ENCODE measurements around the gene APCDD1. TPM values are rescaled to one million over a fixed set of nuclear protein-coding genes. Genes with fewer than 3 reads are reported as not detected.

APCDD1 gene
- total RNA-seq, 4 donors from 2014 or later, result 34.7 to 196 (median 41.3) TPM

- H3K4me3 ChIP-seq, result no peak overlapping the region
Measured at GRCh38 chr18:10449396-10449795, 5.0 kb upstream of the APCDD1 start.

GRCh38 chr18:10450986-10451385, 3.4 kb upstream of the APCDD1 start:
- H3K27ac ChIP-seq, result no peak overlapping the region
- no peak for ATAC-seq

More at GRCh38 chr18:10449396-10449795, 5.0 kb upstream of the APCDD1 start:
- H3K9me3 ChIP-seq, result no peaks in the 10 kb centered on the region
- TF ChIP-seq EP300 (IDR thresholded peaks at IDR 0.05), result no peak
- no peak for TF ChIP-seq POLR2A (IDR thresholded peaks at IDR 0.05)
- no peak for TF ChIP-seq POLR2AphosphoS5 (IDR thresholded peaks at IDR 0.05)
- no peak for TF ChIP-seq CTCF (IDR thresholded peaks at IDR 0.05)
- WGBS, 2 donors (ENCODE audit: low coverage in 1 of 2), result 13 to 59% methylated on average over 2 of the region's 2 CpGs
- peaks cover 0 to 12% (median 4%) of the 10 kb centered on the region in 3 donors for H3K4me1 ChIP-seq
- no peaks in the 10 kb centered on the region for H3K36me3 ChIP-seq
- no peak overlapping the region for H3K27ac ChIP-seq
- no peak for ATAC-seq
- peaks cover 7% of the 10 kb centered on the region for H3K27me3 ChIP-seq

GRCh38 chr18:10453261-10453805, 1.1 kb upstream of the APCDD1 start:
- no peak overlapping the region for H3K4me3 ChIP-seq
- TF ChIP-seq CTCF (IDR thresholded peaks at IDR 0.05) (no peak), EP300 (IDR thresholded peaks at IDR 0.05) (no peak), POLR2A (IDR thresholded peaks at IDR 0.05) (no peak), POLR2AphosphoS5 (IDR thresholded peaks at IDR 0.05) (no peak)
- peak; percentile 7 for ATAC-seq
- peaks cover 22% of the 10 kb centered on the region for H3K27me3 ChIP-seq
- H3K36me3 ChIP-seq, result no peaks in the 10 kb centered on the region
- 53 to 75% methylated on average over 7 to 8 of the region's 11 CpGs for WGBS, 2 donors (ENCODE audit: low coverage in 1 of 2)
- H3K27ac ChIP-seq, result peak overlapping the region in 3 of 4 donors; percentile 83 to 90 (median 83)
- H3K9me3 ChIP-seq, result no peaks in the 10 kb centered on the region
- peaks cover 0 to 38% (median 4%) of the 10 kb centered on the region in 3 donors for H3K4me1 ChIP-seq

More at GRCh38 chr18:10450986-10451385, 3.4 kb upstream of the APCDD1 start:
- 90 to 100% methylated on average over 2 of the region's 2 CpGs for WGBS, 2 donors (ENCODE audit: low coverage in 1 of 2)
- peaks cover 18% of the 10 kb centered on the region for H3K27me3 ChIP-seq
- peaks cover 0 to 25% (median 4%) of the 10 kb centered on the region in 3 donors for H3K4me1 ChIP-seq
- H3K36me3 ChIP-seq, result no peaks in the 10 kb centered on the region
- TF ChIP-seq CTCF (IDR thresholded peaks at IDR 0.05) (no peak), POLR2AphosphoS5 (IDR thresholded peaks at IDR 0.05) (no peak), POLR2A (IDR thresholded peaks at IDR 0.05) (no peak), EP300 (IDR thresholded peaks at IDR 0.05) (no peak)
- H3K9me3 ChIP-seq, result no peaks in the 10 kb centered on the region
- H3K4me3 ChIP-seq, result no peak overlapping the region

- Histone ChIP-seq H3K4me1 (peaks cover 0 to 46% (median 4%) of the 10 kb centered on the region in 3 donors), H3K36me3 (no peaks in the 10 kb centered on the region), H3K4me3 (peak overlapping the region; percentile 55 to 75), H3K27ac (peak overlapping the region; percentile 8 to 90 (median 83)), H3K9me3 (no peaks in the 10 kb centered on the region), H3K27me3 (peaks cover 36% of the 10 kb centered on the region)
- ATAC-seq, result peak; percentile 37
- TF ChIP-seq EP300 (IDR thresholded peaks at IDR 0.05), result no peak
- peak; percentile 10 for TF ChIP-seq POLR2AphosphoS5 (IDR thresholded peaks at IDR 0.05)
- WGBS, 2 donors (ENCODE audit: low coverage in 1 of 2), result 1 to 5% methylated on average over 7 to 9 of the region's 94 CpGs
Measured at GRCh38 chr18:10454681-10455557, 484 bp downstream of the APCDD1 start.

GRCh38 chr18:10455726-10456453, 1.5 kb downstream of the APCDD1 start:
- Histone ChIP-seq H3K4me3 (peak overlapping the region; percentile 55 to 75), H3K27ac (peak overlapping the region in 3 of 4 donors; percentile 83 to 90 (median 83)), H3K27me3 (peaks cover 43% of the 10 kb centered on the region), H3K4me1 (peaks cover 0 to 46% (median 4%) of the 10 kb centered on the region in 3 donors), H3K9me3 (no peaks in the 10 kb centered on the region), H3K36me3 (no peaks in the 10 kb centered on the region)
- WGBS, 2 donors (ENCODE audit: low coverage in 1 of 2), result 21 to 38% methylated on average over 6 to 12 of the region's 16 CpGs
- TF ChIP-seq EP300 (IDR thresholded peaks at IDR 0.05) (no peak), CTCF (IDR thresholded peaks at IDR 0.05) (no peak), POLR2A (IDR thresholded peaks at IDR 0.05) (no peak), POLR2AphosphoS5 (IDR thresholded peaks at IDR 0.05) (no peak)
- no peak for ATAC-seq

Data from gastroesophageal sphincter (tissue), 4 donors.